H1 (cell line): ENCODE data around the gene DYDC2. TPM values are rescaled to one million over a fixed set of nuclear protein-coding genes. Genes with fewer than 3 reads are reported as not detected.
A peak's percentile ranks its signal among the peaks of the same experiment; 100 is the strongest.

Experiments used
- CTCF ChIA-PET: fragments of 300-600 bp; sonication (Branson Sonifier 250); formaldehyde crosslinking; loops from one replicate; lab custom pipeline; 2021; ENCODE audit not compliant: partially characterized antibody; lab: Charles Lee
- POLR2A ChIA-PET: fragments of 300-600 bp; sonication (Branson Sonifier 250); formaldehyde crosslinking; loops from one replicate; lab custom pipeline; 2021; ENCODE audit warnings: inconsistent platforms; ENCODE audit not compliant: partially characterized antibody; lab: Charles Lee
- DNase-seq, 2 experiments: peaks; one replicate each; pipeline versions ENCODE4 v3.0.0 to v3.0.0-alpha.2; 2010 to 2022; ENCODE audit warnings: low spot score in 2 of 2, low read depth in 1 of 2, mixed read lengths in 1 of 2
- FAIRE-seq: peaks from 2 replicates; lab custom pipeline; 2011; peaks lifted over from hg19 to GRCh38; lab: Jason Lieb, UNC
- H2AFZ ChIP-seq: 2 replicates; pipeline ENCODE4 v1.8.1; 2012; ENCODE audit warnings: low read length, inconsistent platforms
- H2AK5ac ChIP-seq: 2 replicates; pipeline ENCODE4 v1.6.1; 2013; ENCODE audit warnings: low read depth, low read length
- H2BK120ac ChIP-seq: replicated peaks from 2 replicates; pipeline ENCODE3; 2013; ENCODE audit warnings: low read depth, low read length, inconsistent platforms
- H2BK12ac ChIP-seq: 2 replicates; pipeline ENCODE4 v1.6.1; 2013; ENCODE audit warnings: low read depth, low read length
- H2BK15ac ChIP-seq: 2 replicates; pipeline ENCODE4 v1.6.1; 2013; ENCODE audit warnings: low read length
- H2BK20ac ChIP-seq: 2 replicates; pipeline ENCODE4 v1.6.1; 2013; ENCODE audit warnings: low read length
- H2BK5ac ChIP-seq: 2 replicates; pipeline ENCODE4 v1.6.1; 2013; ENCODE audit warnings: low read depth, low read length
- H3K14ac ChIP-seq: 2 replicates; pipeline ENCODE4 v1.6.1; 2013; ENCODE audit warnings: inconsistent platforms; ENCODE audit not compliant: insufficient read length
- H3K18ac ChIP-seq: 2 replicates; pipeline ENCODE4 v1.6.1; 2013; ENCODE audit warnings: low read length; ENCODE audit errors: extremely low read depth
- H3K23ac ChIP-seq: 2 replicates; pipeline ENCODE4 v1.6.1; 2013; ENCODE audit warnings: inconsistent platforms; ENCODE audit not compliant: insufficient read length
- H3K23me2 ChIP-seq: 2 replicates; pipeline ENCODE4 v1.6.1; 2013; ENCODE audit warnings: low read depth, low read length
- H3K27ac ChIP-seq: 2 replicates; pipeline ENCODE4 v1.6.1; 2011; ENCODE audit warnings: low read depth, low read length, inconsistent platforms
- H3K27me3 ChIP-seq, 4 experiments: replicated peaks in 1 of 4; 1 replicate in 1 of 4; 2 replicates in 3 of 4; pipeline versions ENCODE4 v1.6.1 to v1.8.1; 2011 to 2013; ENCODE audit warnings: low read length in 3 of 4, mild to moderate bottlenecking in 3 of 4, inconsistent platforms in 2 of 4, mixed read lengths in 2 of 4, moderate library complexity in 1 of 4; ENCODE audit not compliant: control insufficient read depth in 3 of 4, insufficient read depth in 3 of 4; ENCODE audit errors: extremely low read depth in 1 of 4
- H3K36me3 ChIP-seq, 4 experiments: 2 replicates each; pipeline versions ENCODE4 v1.6.1 to v1.8.1; 2011 to 2013; ENCODE audit warnings: mild to moderate bottlenecking in 4 of 4, low read length in 3 of 4, moderate library complexity in 2 of 4, control low read depth in 1 of 4, inconsistent platforms in 1 of 4; ENCODE audit not compliant: insufficient read depth in 4 of 4, control insufficient read depth in 2 of 4
- H3K4ac ChIP-seq: replicated peaks from 2 replicates; pipeline ENCODE3; 2013; ENCODE audit warnings: low read length, low read depth, mixed read lengths, inconsistent platforms; ENCODE audit not compliant: insufficient read length
- H3K4me1 ChIP-seq, 4 experiments: replicated peaks in 1 of 4; 1 replicate in 1 of 4; 2 replicates in 3 of 4; pipeline versions ENCODE4 v1.6.1 to v1.8.1; 2011 to 2013; ENCODE audit warnings: low read length in 3 of 4, inconsistent platforms in 2 of 4, mixed read lengths in 1 of 4; ENCODE audit not compliant: insufficient read depth in 4 of 4, control insufficient read depth in 3 of 4
- H3K4me2 ChIP-seq, 2 experiments: 2 replicates each; pipeline versions ENCODE4 v1.6.1 to v1.8.1; 2011 to 2013; ENCODE audit warnings: low read depth in 2 of 2, low read length in 2 of 2, control low read depth in 1 of 2, inconsistent platforms in 1 of 2, mild to moderate bottlenecking in 1 of 2; ENCODE audit not compliant: insufficient read depth in 1 of 2
- H3K4me3 ChIP-seq, 4 experiments: fragments of 200-600, 300-600 bp in 1 of 4; sonication (generic), shearing (Covaris generic), sonication (Bioruptor Twin) in 1 of 4; 2 replicates each; pipeline versions ENCODE4 v1.5.1 to v1.8.1; 2011 to 2016; ENCODE audit warnings: low read length in 4 of 4, low read depth in 3 of 4, control low read depth in 2 of 4, inconsistent platforms in 2 of 4, mild to moderate bottlenecking in 2 of 4, mixed read lengths in 1 of 4, moderate library complexity in 1 of 4; ENCODE audit not compliant: insufficient read depth in 2 of 4; ENCODE audit errors: extremely low read depth in 1 of 4
- H3K56ac ChIP-seq: replicated peaks from 2 replicates; pipeline ENCODE3; 2013; ENCODE audit warnings: low read depth, mild to moderate bottlenecking, mixed read lengths, low read length, inconsistent platforms; ENCODE audit not compliant: insufficient read length
- H3K79me1 ChIP-seq: 2 replicates; pipeline ENCODE4 v1.6.1; 2013; ENCODE audit warnings: low read depth, low read length, control low read depth
- H3K79me2 ChIP-seq, 2 experiments: 2 replicates each; pipeline versions ENCODE4 v1.6.1 to v1.8.1; 2012 to 2013; ENCODE audit warnings: low read length in 2 of 2, mild to moderate bottlenecking in 2 of 2, inconsistent platforms in 1 of 2; ENCODE audit not compliant: insufficient read depth in 2 of 2, control insufficient read depth in 1 of 2
- H3K9ac ChIP-seq, 4 experiments: replicated peaks in 1 of 4; 1 replicate in 1 of 4; 2 replicates in 3 of 4; pipeline versions ENCODE4 v1.6.1 to v1.8.1; 2011 to 2013; ENCODE audit warnings: low read depth in 3 of 4, low read length in 3 of 4, control low read depth in 2 of 4, mild to moderate bottlenecking in 2 of 4, moderate library complexity in 2 of 4, inconsistent platforms in 1 of 4; ENCODE audit errors: extremely low read depth in 1 of 4
- H3K9me3 ChIP-seq, 2 experiments: 2 replicates each; pipeline versions ENCODE4 v1.6.1 to v1.8.1; 2012 to 2013; ENCODE audit warnings: mild to moderate bottlenecking in 2 of 2, moderate library complexity in 2 of 2, control low read depth in 1 of 2, inconsistent platforms in 1 of 2, low read depth in 1 of 2, low read length in 1 of 2, mixed read lengths in 1 of 2; ENCODE audit not compliant: insufficient read depth in 2 of 2
- H4K20me1 ChIP-seq, 2 experiments: replicated peaks in 1 of 2; 2 replicates each; pipeline versions ENCODE3 to v1.8.1; 2011 to 2013; ENCODE audit warnings: inconsistent platforms in 2 of 2, low read length in 2 of 2, mild to moderate bottlenecking in 1 of 2; ENCODE audit not compliant: insufficient read depth in 2 of 2, control insufficient read depth in 1 of 2
- H4K5ac ChIP-seq: 2 replicates; pipeline ENCODE4 v1.6.1; 2013; ENCODE audit warnings: low read length, low read depth, mixed read lengths, inconsistent platforms; ENCODE audit not compliant: insufficient read length
- H4K8ac ChIP-seq: 2 replicates; pipeline ENCODE4 v1.8.0; 2013; ENCODE audit warnings: mild to moderate bottlenecking, moderate library complexity, low read length, inconsistent platforms; ENCODE audit not compliant: insufficient read depth; ENCODE audit errors: extremely low read depth
- H4K91ac ChIP-seq: replicated peaks from 2 replicates; pipeline ENCODE3; 2013; ENCODE audit warnings: low read length, mixed read lengths, inconsistent platforms; ENCODE audit not compliant: insufficient read length
- E2F6 ChIP-seq: IDR thresholded peaks from 2 replicates; pipeline ENCODE4 v1.6.1; 2012; ENCODE audit warnings: inconsistent platforms
- RXRA ChIP-seq: IDR thresholded peaks from 2 replicates; pipeline ENCODE4 v1.6.1; 2011; ENCODE audit warnings: low read depth, mild to moderate bottlenecking, low read length, moderate library complexity; ENCODE audit not compliant: insufficient read depth
- WGBS, 2 experiments: shearing (Covaris generic) in 1 of 2; methylation state at CpG; one replicate each; pipeline versions ENCODE4 v1.1.6 to v1.1.7; 2013 to 2015; ENCODE audit warnings: low lambda C conversion rate in 2 of 2, mixed read lengths in 2 of 2, inconsistent platforms in 1 of 2, low coverage in 1 of 2, missing lambda C conversion rate in 1 of 2; ENCODE audit not compliant: insufficient replicate concordance in 2 of 2, insufficient coverage in 1 of 2, insufficient read length in 1 of 2; ENCODE audit errors: extremely low coverage in 1 of 2, missing lambda C conversion rate in 1 of 2; 5-methylcytosine and 5-hydroxymethylcytosine counted together
- polyA plus RNA-seq, 7 experiments: library from polyadenylated mRNA; depleted of rRNA in 3 of 7; stranded (reverse) in 5 of 7; unstranded in 2 of 7; fragments of >200 nt in 5 of 7; fragments of 200-250 nt in 2 of 7; gene quantifications; 1 replicate in 5 of 7; 2 replicates in 1 of 7; 4 replicates in 1 of 7; pipeline versions ENCODE4 v1.2.1 to v1.2.3, GENCODE V29; 2011 to 2013; ENCODE audit warnings: missing spikeins in 2 of 7, mixed read lengths in 2 of 7
- total RNA-seq: library from RNA; stranded (reverse); fragmentation: NEBNext Ultra II Directional; extraction: Animal tissue kit (Norgen Biotek cat#: 25700); gene quantifications from 2 replicates; pipeline ENCODE4 v1.2.1, GENCODE V29; 2021

Gene DYDC2
- total and polyA plus RNA-seq, 2 of the 8 experiments (the other 6 are each of a cell fraction or from before 2014, with no cell fraction given): 1.5 to 5.2 TPM

DNA sequence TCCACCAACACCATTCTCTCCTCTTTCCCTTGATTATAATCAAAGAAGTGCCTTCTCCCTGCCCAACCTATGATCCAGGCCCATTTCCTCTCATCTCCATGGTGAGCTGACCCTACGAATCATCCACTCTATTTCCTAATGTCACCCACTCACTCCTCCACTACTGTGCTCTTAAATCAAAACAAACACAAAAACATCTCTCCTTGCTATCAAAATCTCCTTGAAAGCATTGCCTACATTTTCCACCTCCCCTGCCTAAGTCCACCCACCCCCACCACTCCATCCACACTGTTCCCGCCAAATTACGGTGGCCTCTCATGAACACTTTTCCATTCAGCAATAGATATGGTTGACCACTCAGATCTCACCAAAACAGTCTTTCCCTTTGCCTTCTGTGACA is 5.4 kb upstream of the DYDC2 start:
- H2BK5ac ChIP-seq: no peak overlapping the region
- H4K91ac ChIP-seq: no peak overlapping the region
- no peak overlapping the region for H2BK12ac ChIP-seq
- H3K27me3 ChIP-seq: peaks cover 0 to 4% (median 0%) of the 10 kb centered on the region in 4 experiments; a peak in 1 of 7 replicates
- H3K4me2 ChIP-seq: no peak overlapping the region
- no peaks in the 10 kb centered on the region for H4K20me1 ChIP-seq
- H2BK120ac ChIP-seq: no peak overlapping the region
- WGBS, 2 experiments: 94% methylated on average over 3 of the region's 3 CpGs; no CpG with 5 or more reads in 1 of the 2 experiments
- H3K56ac ChIP-seq: no peak overlapping the region
- no peak overlapping the region for H4K8ac ChIP-seq
- peaks cover 0 to 4% (median 0%) of the 10 kb centered on the region in 4 experiments; a peak in 3 of 7 replicates for H3K4me1 ChIP-seq
- H3K27ac ChIP-seq: no peak overlapping the region
- no peak overlapping the region for H3K9ac ChIP-seq
- H2AFZ ChIP-seq: no peak overlapping the region
- H3K79me2 ChIP-seq: no peaks in the 10 kb centered on the region
- no peak for FAIRE-seq
- no peak overlapping the region for H4K5ac ChIP-seq
- H2BK15ac ChIP-seq: no peak overlapping the region
- no peaks in the 10 kb centered on the region for H3K36me3 ChIP-seq
- no peak overlapping the region for H3K4me3 ChIP-seq
- no peak overlapping the region for H3K18ac ChIP-seq
- TF ChIP-seq E2F6: peak; percentile 34; the same call in 1 of the 2 replicates
- no peak for TF ChIP-seq RXRA
- no peak overlapping the region for H3K23ac ChIP-seq
- no peaks in the 10 kb centered on the region for H3K9me3 ChIP-seq
- no peak for DNase-seq
- H3K14ac ChIP-seq: no peak overlapping the region
- ChIA-PET POLR2A (no interaction called here), CTCF (interaction anchor here (1.0 to 1.2 kb wide), 2 partner anchors 27 to 71 kb away, joined by 3 read pairs; no protein-coding TSS in a partner anchor)
- H3K23me2 ChIP-seq: peaks cover under 1% of the 10 kb centered on the region; the same call in 1 of the 2 replicates
- H3K4ac ChIP-seq: no peak overlapping the region
- no peak overlapping the region for H2BK20ac ChIP-seq
- no peak overlapping the region for H2AK5ac ChIP-seq
- no peaks in the 10 kb centered on the region for H3K79me1 ChIP-seq
